ENCODE results near the gene RAB11FIP2. TPM values are rescaled to one million over a fixed set of nuclear protein-coding genes. Genes with fewer than 3 reads are reported as not detected.
"Not testable (repeated sequence)": the region's sequence is repeated elsewhere in the genome, so short reads cannot be mapped to it uniquely, and the experiment has no call there.

Gene RAB11FIP2
- total RNA-seq, 1 donor from 2014 or later, result 14.7 TPM

DNA sequence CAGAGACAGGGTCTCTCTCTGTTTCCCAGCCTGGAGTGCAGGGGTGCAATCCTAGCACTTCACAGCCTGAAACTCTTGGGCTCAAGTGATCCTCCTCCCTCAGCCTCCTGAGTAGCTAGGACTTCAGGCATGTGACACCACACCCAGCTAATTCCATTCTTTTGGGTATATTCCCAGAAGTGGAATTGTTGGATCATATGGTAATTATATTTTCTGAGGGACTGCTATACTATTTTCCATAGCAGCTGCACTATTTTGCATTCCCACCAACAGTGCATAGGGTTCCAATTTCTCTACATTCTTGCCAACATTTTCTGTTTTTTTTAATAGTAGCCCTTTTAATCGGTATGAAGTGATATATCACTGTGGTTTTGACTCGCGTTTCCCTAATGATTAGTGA is 30.0 kb upstream of the RAB11FIP2 start:
- intact Hi-C loops (cut with DNase I), result no loop called here

DNA sequence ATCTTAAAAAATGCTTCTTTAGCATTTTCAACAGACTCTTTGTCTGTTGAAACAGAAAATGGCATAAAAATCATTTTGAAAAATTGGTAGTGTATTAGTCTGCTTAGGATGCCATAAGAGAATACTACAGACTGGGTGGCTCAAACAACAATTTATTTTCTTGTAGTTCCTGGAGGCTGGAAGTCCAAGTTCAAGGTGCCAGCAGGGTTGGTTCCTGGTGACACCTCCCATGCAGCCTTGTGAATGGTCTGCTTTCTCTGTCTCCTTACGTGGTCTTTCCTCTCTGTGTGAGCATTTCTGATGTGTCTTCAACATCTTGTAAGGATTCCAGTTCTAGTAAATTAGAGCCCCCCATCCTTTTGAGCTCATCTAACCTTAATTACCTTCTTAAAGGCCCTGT is 26.1 kb upstream of the RAB11FIP2 start:
- no peaks in the 10 kb centered on the region for H3K4me1 ChIP-seq
- H3K4me3 ChIP-seq, result no peak overlapping the region
- no peaks in the 10 kb centered on the region for H3K9me3 ChIP-seq
- intact Hi-C loops (cut with DNase I), result no loop called here
- no peaks in the 10 kb centered on the region for H3K36me3 ChIP-seq
- no peaks in the 10 kb centered on the region for H3K27me3 ChIP-seq
- no peak for DNase-seq (ENCODE audit: extremely low spot score in 2 of 2)
- TF ChIP-seq, protein P1, sequence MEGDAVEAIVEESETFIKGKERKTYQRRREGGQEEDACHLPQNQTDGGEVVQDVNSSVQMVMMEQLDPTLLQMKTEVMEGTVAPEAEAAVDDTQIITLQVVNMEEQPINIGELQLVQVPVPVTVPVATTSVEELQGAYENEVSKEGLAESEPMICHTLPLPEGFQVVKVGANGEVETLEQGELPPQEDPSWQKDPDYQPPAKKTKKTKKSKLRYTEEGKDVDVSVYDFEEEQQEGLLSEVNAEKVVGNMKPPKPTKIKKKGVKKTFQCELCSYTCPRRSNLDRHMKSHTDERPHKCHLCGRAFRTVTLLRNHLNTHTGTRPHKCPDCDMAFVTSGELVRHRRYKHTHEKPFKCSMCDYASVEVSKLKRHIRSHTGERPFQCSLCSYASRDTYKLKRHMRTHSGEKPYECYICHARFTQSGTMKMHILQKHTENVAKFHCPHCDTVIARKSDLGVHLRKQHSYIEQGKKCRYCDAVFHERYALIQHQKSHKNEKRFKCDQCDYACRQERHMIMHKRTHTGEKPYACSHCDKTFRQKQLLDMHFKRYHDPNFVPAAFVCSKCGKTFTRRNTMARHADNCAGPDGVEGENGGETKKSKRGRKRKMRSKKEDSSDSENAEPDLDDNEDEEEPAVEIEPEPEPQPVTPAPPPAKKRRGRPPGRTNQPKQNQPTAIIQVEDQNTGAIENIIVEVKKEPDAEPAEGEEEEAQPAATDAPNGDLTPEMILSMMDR (IDR thresholded peaks at IDR 0.05), result no peak
- TF ChIP-seq POLR2A (IDR thresholded peaks at IDR 0.05) (no peak), POLR2AphosphoS5 (IDR thresholded peaks at IDR 0.05; ENCODE audit: insufficient read depth in 1 of 2, low read depth in 1 of 2) (no peak)
- no peak overlapping the region for H3K27ac ChIP-seq

More for the DNA sequence above, 30.0 kb upstream of the RAB11FIP2 start:
- Histone ChIP-seq H3K27me3 (no peaks in the 10 kb centered on the region), H3K9me3 (no peaks in the 10 kb centered on the region), H3K27ac (no peak overlapping the region), H3K4me1 (no peaks in the 10 kb centered on the region), H3K4me3 (no peak overlapping the region), H3K36me3 (no peaks in the 10 kb centered on the region)
- DNase-seq (ENCODE audit: extremely low spot score in 2 of 2), result no peak
- TF ChIP-seq, protein P1 (IDR thresholded peaks at IDR 0.05), result no peak
- TF ChIP-seq POLR2AphosphoS5 (IDR thresholded peaks at IDR 0.05; ENCODE audit: insufficient read depth in 1 of 2, low read depth in 1 of 2) (no peak), POLR2A (IDR thresholded peaks at IDR 0.05) (no peak)

DNA sequence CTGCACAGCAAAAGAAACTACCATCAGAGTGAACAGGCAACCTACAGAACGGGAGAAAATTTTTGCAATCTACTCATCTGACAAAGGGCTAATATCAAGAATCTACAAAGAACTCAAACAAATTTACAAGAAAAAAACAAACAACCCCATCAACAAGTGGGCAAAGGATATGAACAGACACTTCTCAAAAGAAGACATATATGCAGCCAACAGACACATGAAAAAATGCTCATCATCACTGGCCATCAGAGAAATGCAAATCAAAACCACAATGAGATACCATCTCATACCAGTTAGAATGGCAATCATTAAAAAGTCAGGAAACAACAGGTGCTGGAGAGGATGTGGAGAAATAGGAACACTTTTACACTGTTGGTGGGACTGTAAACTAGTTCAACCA is 20.6 kb upstream of the RAB11FIP2 start:
- H3K9me3 ChIP-seq; H3K36me3 ChIP-seq; H3K4me3 ChIP-seq; intact Hi-C loops (cut with DNase I); H3K27ac ChIP-seq; DNase-seq (ENCODE audit: extremely low spot score in 2 of 2); H3K27me3 ChIP-seq; H3K4me1 ChIP-seq: not testable (repeated sequence)

DNA sequence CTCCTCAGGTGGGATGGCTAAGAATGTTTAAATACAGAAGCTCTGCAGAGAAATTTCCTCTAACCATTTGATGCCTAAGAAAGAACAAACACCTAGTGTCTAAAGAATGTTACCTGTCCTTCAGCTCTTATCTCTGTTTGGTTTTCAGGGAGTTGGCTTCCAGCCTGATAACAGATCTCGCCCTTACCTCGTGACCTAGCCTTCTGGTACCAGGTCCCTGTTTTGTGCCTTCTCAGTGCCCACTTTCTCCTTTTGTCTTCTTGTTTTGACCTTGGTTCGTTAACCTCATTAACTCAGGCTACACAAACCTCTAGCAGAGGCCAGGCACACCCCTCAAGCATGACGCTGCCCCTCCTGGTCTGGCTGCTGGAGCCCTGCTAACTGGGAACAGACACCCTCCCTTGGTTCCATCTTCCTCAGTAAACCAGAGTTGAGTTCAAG is 16.1 kb upstream of the RAB11FIP2 start:
- Histone ChIP-seq H3K27me3 (no peaks in the 10 kb centered on the region), H3K36me3 (no peaks in the 10 kb centered on the region), H3K9me3 (no peaks in the 10 kb centered on the region), H3K4me3 (no peak overlapping the region), H3K27ac (no peak overlapping the region), H3K4me1 (no peaks in the 10 kb centered on the region)
- no peak for DNase-seq (ENCODE audit: extremely low spot score in 2 of 2)
- intact Hi-C loops (cut with DNase I), result no loop called here
- TF ChIP-seq, protein P1 (IDR thresholded peaks at IDR 0.05), result no peak
- TF ChIP-seq POLR2A (IDR thresholded peaks at IDR 0.05) (no peak), POLR2AphosphoS5 (IDR thresholded peaks at IDR 0.05; ENCODE audit: insufficient read depth in 1 of 2, low read depth in 1 of 2) (no peak)

DNA sequence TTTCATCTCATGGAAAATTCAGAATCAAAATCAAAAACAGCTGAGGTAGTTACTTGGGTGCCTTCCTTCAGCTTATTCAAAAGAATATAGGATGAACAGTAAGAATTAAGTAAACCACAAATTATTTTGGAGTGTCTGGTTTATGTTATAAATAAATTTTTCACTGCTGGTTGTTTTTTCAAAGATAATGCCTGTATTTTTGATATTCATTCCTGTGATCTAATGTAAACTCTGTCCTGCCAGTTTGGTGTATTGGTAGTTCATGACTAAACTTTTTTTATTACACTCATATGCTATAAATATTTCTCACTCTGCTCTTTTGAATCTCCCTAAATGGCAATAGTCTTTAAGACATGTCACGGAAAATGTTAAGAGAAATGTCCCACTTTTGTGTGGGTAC is 11.6 kb upstream of the RAB11FIP2 start:
- Histone ChIP-seq H3K9me3 (no peaks in the 10 kb centered on the region), H3K4me1 (no peaks in the 10 kb centered on the region), H3K27ac (no peak overlapping the region), H3K27me3 (no peaks in the 10 kb centered on the region), H3K36me3 (no peaks in the 10 kb centered on the region), H3K4me3 (no peak overlapping the region)
- TF ChIP-seq POLR2A (IDR thresholded peaks at IDR 0.05) (no peak), POLR2AphosphoS5 (IDR thresholded peaks at IDR 0.05; ENCODE audit: insufficient read depth in 1 of 2, low read depth in 1 of 2) (no peak)
- TF ChIP-seq, protein P1 (IDR thresholded peaks at IDR 0.05), result no peak
- intact Hi-C loops (cut with DNase I), result no loop called here
- DNase-seq (ENCODE audit: extremely low spot score in 2 of 2), result no peak

DNA sequence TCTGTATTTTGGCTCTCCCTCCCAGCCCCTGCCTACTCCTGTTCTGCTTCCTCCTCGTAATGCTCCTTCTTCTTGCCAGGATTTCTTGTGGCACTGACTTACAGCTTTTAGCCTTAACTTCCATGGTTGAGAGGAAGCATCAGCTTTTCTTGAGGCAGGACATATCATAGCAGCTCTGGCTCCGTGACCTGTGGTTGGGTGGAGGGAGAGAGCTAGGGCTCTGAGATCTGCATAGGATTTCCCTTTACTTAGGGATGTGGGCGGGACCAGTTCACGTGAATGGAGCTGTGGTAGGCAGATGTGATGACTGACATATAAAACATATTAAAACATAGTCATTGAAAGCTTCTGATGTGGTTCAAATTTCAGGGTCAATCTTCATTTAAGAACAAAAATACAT is 10.6 kb upstream of the RAB11FIP2 start:
- DNase-seq (ENCODE audit: extremely low spot score in 2 of 2), result no peak
- Histone ChIP-seq H3K27ac (no peak overlapping the region), H3K4me3 (no peak overlapping the region), H3K4me1 (no peaks in the 10 kb centered on the region), H3K36me3 (no peaks in the 10 kb centered on the region), H3K27me3 (no peaks in the 10 kb centered on the region), H3K9me3 (no peaks in the 10 kb centered on the region)
- intact Hi-C loops (cut with DNase I), result no loop called here
- no peak for TF ChIP-seq POLR2A (IDR thresholded peaks at IDR 0.05)
- TF ChIP-seq POLR2AphosphoS5 (IDR thresholded peaks at IDR 0.05; ENCODE audit: insufficient read depth in 1 of 2, low read depth in 1 of 2), result no peak
- TF ChIP-seq, protein P1 (IDR thresholded peaks at IDR 0.05), result no peak
